ENCODE results near the gene GALNT8.

DNA sequence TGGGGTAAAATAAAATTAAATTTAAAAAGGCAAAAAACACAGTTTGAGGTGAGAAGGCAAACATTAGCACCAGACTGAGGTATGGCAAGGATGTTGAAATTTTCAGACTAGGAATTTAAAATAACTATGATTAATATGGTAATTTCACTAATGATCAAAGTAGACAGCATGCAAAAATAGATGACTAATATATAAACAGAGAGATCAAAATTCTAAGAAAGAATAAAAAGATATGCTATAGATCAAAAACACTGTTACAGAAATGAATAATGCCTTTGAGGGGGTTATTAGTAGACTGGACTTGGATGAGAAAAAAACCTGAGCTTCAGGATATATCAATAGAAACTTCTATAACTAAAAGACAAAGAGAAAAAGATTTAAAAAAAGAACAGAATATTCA is 14.4 kb upstream of the GALNT8 start:
- TF ChIP-seq GATA3 (IDR thresholded peaks at IDR 0.05; ENCODE audit: low read depth, low read length) (no peak), GATA2 (IDR thresholded peaks at IDR 0.05; ENCODE audit: low read depth, low read length) (no peak)
